IMR-90 (cell line): ENCODE measurements around the gene HERC3. TPM values are rescaled to one million over a fixed set of nuclear protein-coding genes. Genes with fewer than 3 reads are reported as not detected.

ENCODE experiments used
- ATAC-seq: fragments of 200-7000 bp; cut with Tn5 transposase; 2 replicates; pipeline ENCODE4 v1.9.1; 2020; ENCODE audit warnings: low read depth, mild to moderate bottlenecking, moderate library complexity
- BruUV-seq: library from RNA; stranded (reverse); fragments of 400-500 nt; replicated peaks from 2 replicates; lab custom pipeline; 2021; lab: Mats Ljungman, UMichigan
- CTCF ChIA-PET: fragments of 300-600 bp; formaldehyde crosslinking; extraction: SDS; loops from one replicate; lab custom pipeline; 2021; ENCODE audit warnings: antibody characterized with exemption; lab: Yijun Ruan, JAX
- POLR2A ChIA-PET: fragments of 300-600 bp; sonication (Branson Sonifier 250); formaldehyde crosslinking; loops from one replicate; lab custom pipeline; 2022; ENCODE audit warnings: antibody characterized with exemption; ENCODE audit not compliant: unreplicated experiment; lab: Charles Lee
- DNase-seq: peaks from one replicate; pipeline ENCODE4 v3.0.0; 2013
- H2AFZ ChIP-seq: replicated peaks from 2 replicates; pipeline ENCODE3; 2013; ENCODE audit warnings: low read length, mild to moderate bottlenecking; ENCODE audit not compliant: poor library complexity
- H2AK5ac ChIP-seq: 2 replicates; pipeline ENCODE4 v1.6.1; 2013; ENCODE audit warnings: low read depth, low read length, inconsistent platforms
- H2AK9ac ChIP-seq: replicated peaks from 2 replicates; pipeline ENCODE3; 2013; ENCODE audit warnings: mild to moderate bottlenecking, low read depth, low read length, moderate library complexity; ENCODE audit not compliant: poor library complexity
- H2BK120ac ChIP-seq: 2 replicates; pipeline ENCODE4 v1.6.1; 2013; ENCODE audit warnings: low read depth, low read length, inconsistent platforms
- H2BK15ac ChIP-seq: 3 replicates; pipeline ENCODE4 v1.6.1; 2013; ENCODE audit warnings: low read depth, low read length, inconsistent platforms
- H2BK20ac ChIP-seq: 2 replicates; pipeline ENCODE4 v1.6.1; 2013; ENCODE audit warnings: low read depth, mild to moderate bottlenecking, inconsistent platforms, low read length, moderate library complexity
- H2BK5ac ChIP-seq: 2 replicates; pipeline ENCODE4 v1.6.1; 2013; ENCODE audit warnings: mild to moderate bottlenecking, low read depth, low read length, inconsistent platforms; ENCODE audit not compliant: poor library complexity, severe bottlenecking
- H3K14ac ChIP-seq: replicated peaks from 2 replicates; pipeline ENCODE4 v1.6.1; 2013; ENCODE audit warnings: low read depth, low read length, inconsistent platforms
- H3K18ac ChIP-seq: 2 replicates; pipeline ENCODE4 v1.6.1; 2013; ENCODE audit warnings: low read depth, low read length, control low read depth
- H3K23ac ChIP-seq: 2 replicates; pipeline ENCODE4 v1.6.1; 2013; ENCODE audit warnings: low read depth, low read length, inconsistent platforms
- H3K27ac ChIP-seq: 2 replicates; pipeline ENCODE4 v1.5.1; 2013; ENCODE audit warnings: mild to moderate bottlenecking, control low read depth, low read length; ENCODE audit not compliant: insufficient read depth
- H3K27me3 ChIP-seq: 2 replicates; pipeline ENCODE4 v1.6.1; 2013; ENCODE audit warnings: low read length; ENCODE audit not compliant: control insufficient read depth, insufficient read depth
- H3K36me3 ChIP-seq: 2 replicates; pipeline ENCODE4 v1.6.1; 2013; ENCODE audit warnings: low read length, mixed read lengths; ENCODE audit not compliant: control insufficient read depth, insufficient read depth
- H3K4ac ChIP-seq: 2 replicates; pipeline ENCODE4 v1.6.1; 2013; ENCODE audit warnings: low read depth, low read length, inconsistent platforms
- H3K4me1 ChIP-seq: 2 replicates; pipeline ENCODE4 v1.6.1; 2013; ENCODE audit warnings: low read length, mixed read lengths; ENCODE audit not compliant: control insufficient read depth, insufficient read depth
- H3K4me2 ChIP-seq: 2 replicates; pipeline ENCODE4 v1.6.1; 2013; ENCODE audit warnings: low read depth, mild to moderate bottlenecking, control low read depth, low read length, moderate library complexity
- H3K4me3 ChIP-seq: 2 replicates; pipeline ENCODE4 v1.5.1; 2013; ENCODE audit warnings: low read depth, mild to moderate bottlenecking, control low read depth, low read length, moderate library complexity; ENCODE audit not compliant: insufficient read depth
- H3K56ac ChIP-seq: 2 replicates; pipeline ENCODE4 v1.6.1; 2013; ENCODE audit warnings: low read length, inconsistent platforms; ENCODE audit not compliant: insufficient read depth; ENCODE audit errors: extremely low read depth
- H3K79me1 ChIP-seq, 2 experiments: 2 replicates each; pipeline ENCODE4 v1.6.1; 2013; ENCODE audit warnings: low read length in 2 of 2, inconsistent platforms in 1 of 2, low read depth in 1 of 2
- H3K9ac ChIP-seq: 2 replicates; pipeline ENCODE4 v1.6.1; 2013; ENCODE audit warnings: low read depth, low read length, control low read depth
- H3K9me1 ChIP-seq: 2 replicates; pipeline ENCODE4 v1.6.1; 2013; ENCODE audit warnings: low read length, inconsistent platforms; ENCODE audit not compliant: insufficient read depth
- H3K9me3 ChIP-seq: 2 replicates; pipeline ENCODE4 v1.6.1; 2013; ENCODE audit warnings: low read length; ENCODE audit not compliant: control insufficient read depth, insufficient read depth
- H4K20me1 ChIP-seq: 2 replicates; pipeline ENCODE4 v1.6.1; 2013; ENCODE audit warnings: low read length, inconsistent platforms; ENCODE audit not compliant: insufficient read depth
- H4K5ac ChIP-seq: 2 replicates; pipeline ENCODE4 v1.6.1; 2013; ENCODE audit warnings: mild to moderate bottlenecking, low read depth, low read length, control low read depth
- H4K8ac ChIP-seq, 2 experiments: 2 replicates each; pipeline ENCODE4 v1.6.1; 2013; ENCODE audit warnings: low read depth in 2 of 2, low read length in 2 of 2, control low read depth in 1 of 2, inconsistent platforms in 1 of 2
- H4K91ac ChIP-seq: 2 replicates; pipeline ENCODE4 v1.6.1; 2013; ENCODE audit warnings: low read depth, low read length, inconsistent platforms; ENCODE audit not compliant: insufficient read depth
- BHLHE40 ChIP-seq: fragments of 150-350 bp; IDR thresholded peaks from 2 replicates; pipeline ENCODE4 v1.6.1; 2016; ENCODE audit warnings: mild to moderate bottlenecking, low read depth, low read length
- CEBPB ChIP-seq: IDR thresholded peaks from 2 replicates; pipeline ENCODE4 v1.6.1; 2012; ENCODE audit warnings: low read depth, low read length, improper control_type of control experiment
- CHD1 ChIP-seq: IDR thresholded peaks from 2 replicates; pipeline ENCODE4 v1.6.1; 2012; ENCODE audit warnings: low read depth, low read length, improper control_type of control experiment
- CTCF ChIP-seq: conservative IDR thresholded peaks from 2 replicates; pipeline ENCODE4 v1.5.1; 2012; ENCODE audit warnings: mild to moderate bottlenecking, low read depth, low read length, improper control_type of control experiment
- FOS ChIP-seq: fragments of 150-350 bp; IDR thresholded peaks from 2 replicates; pipeline ENCODE4 v1.6.1; 2016; ENCODE audit warnings: low read depth, low read length
- MAFK ChIP-seq: IDR thresholded peaks from 2 replicates; pipeline ENCODE4 v1.6.1; 2012; ENCODE audit warnings: low read depth, low read length, improper control_type of control experiment
- MAZ ChIP-seq: IDR thresholded peaks from 2 replicates; pipeline ENCODE4 v1.6.1; 2012; ENCODE audit warnings: low read depth, mild to moderate bottlenecking, low read length, improper control_type of control experiment, moderate library complexity, borderline replicate concordance
- MXI1 ChIP-seq: IDR thresholded peaks from 2 replicates; pipeline ENCODE4 v1.6.1; 2012; ENCODE audit warnings: low read depth, mild to moderate bottlenecking, low read length, moderate library complexity, borderline replicate concordance
- NFE2L2 ChIP-seq: fragments of 150-350 bp; IDR thresholded peaks from 2 replicates; pipeline ENCODE4 v1.6.1; 2016; ENCODE audit warnings: low read depth, mild to moderate bottlenecking, low read length
- POLR2A ChIP-seq: IDR thresholded peaks from 2 replicates; pipeline ENCODE4 v1.6.1; 2012; ENCODE audit warnings: mild to moderate bottlenecking, low read depth, low read length
- RAD21 ChIP-seq: IDR thresholded peaks from 2 replicates; pipeline ENCODE4 v1.6.1; 2012; ENCODE audit warnings: low read length, improper control_type of control experiment
- RCOR1 ChIP-seq: IDR thresholded peaks from 2 replicates; pipeline ENCODE4 v1.6.1; 2012; ENCODE audit warnings: mild to moderate bottlenecking, low read length, improper control_type of control experiment; ENCODE audit not compliant: insufficient replicate concordance
- RFX5 ChIP-seq: IDR thresholded peaks from 2 replicates; pipeline ENCODE4 v1.8.0; 2012; ENCODE audit warnings: low read depth, mild to moderate bottlenecking, low read length, moderate library complexity
- SMC3 ChIP-seq: fragments of 150-350 bp; IDR thresholded peaks from 2 replicates; pipeline ENCODE4 v1.6.1; 2016; ENCODE audit warnings: low read depth, mild to moderate bottlenecking, antibody characterized with exemption, low read length, moderate library complexity
- USF2 ChIP-seq: fragments of 150-350 bp; IDR thresholded peaks from 2 replicates; pipeline ENCODE4 v1.6.1; 2017; ENCODE audit warnings: mild to moderate bottlenecking, antibody characterized with exemption, low read length, low read depth
- WGBS, 2 experiments: methylation state at CpG; one replicate each; pipeline versions ENCODE4 v1.1.5 to v1.1.7; 2013; ENCODE audit warnings: missing lambda C conversion rate in 2 of 2; ENCODE audit not compliant: insufficient read length in 1 of 2; ENCODE audit errors: extremely low coverage in 2 of 2; 5-methylcytosine and 5-hydroxymethylcytosine counted together
- dilution Hi-C: fragments of 300-500 bp; cut with HindIII; formaldehyde crosslinking; loops from one replicate; pipeline ENCODE4 v1.14.3; 2018; ENCODE audit warnings: low sequenced_read_pairs; ENCODE audit not compliant: unreplicated experiment
- in situ Hi-C: fragments of 300-500 bp; cut with MboI; formaldehyde crosslinking; loops from 3 replicates; pipeline ENCODE4 v1.14.3; 2019; ENCODE audit warnings: low sequenced_read_pairs, inconsistent platforms, mixed read lengths
- intact Hi-C: fragments of 100-400 bp; cut with micrococcal nuclease; formaldehyde crosslinking; loops from 2 replicates; pipeline ENCODE4 v1.10.0; 2022
- polyA plus RNA-seq, 3 experiments: library from polyadenylated mRNA; depleted of rRNA; stranded (reverse); fragments of >200 nt; gene quantifications; 2 replicates each; pipeline ENCODE4 v1.2.3, GENCODE V29; 2012; ENCODE audit warnings: low replicate concordance in 1 of 3
- total RNA-seq: library from RNA; depleted of rRNA; stranded (reverse); fragments of >200 nt; gene quantifications from 2 replicates; pipeline ENCODE4 v1.2.3, GENCODE V29; 2012
- TF ChIP-seq, protein P1 (sequence below): fragments of 150-350 bp; IDR thresholded peaks from 2 replicates; pipeline ENCODE4 v1.6.1; 2016; ENCODE audit warnings: low read depth, mild to moderate bottlenecking, low read length, moderate library complexity, borderline replicate concordance

Gene HERC3
- total and polyA plus RNA-seq, 2 of the 4 experiments (the other 2 are of a cell fraction) = 8.9 to 9.5 TPM

GRCh38 chr4:88725143-88725542, 132.9 kb downstream of the HERC3 start:
- ChIA-PET CTCF (interaction anchor here (0.7 kb wide), 1 partner anchor 297 kb away, joined by 3 read pairs; no protein-coding TSS in a partner anchor), POLR2A (interaction anchor here (0.6 to 0.7 kb wide), 2 partner anchors 20 to 98 kb away, joined by 3 to 6 read pairs; no protein-coding TSS in a partner anchor)
- no peaks in the 10 kb centered on the region for H3K79me1 ChIP-seq
- H4K8ac ChIP-seq = no peak overlapping the region; a peak in 1 of 4 replicates
- no peak overlapping the region for H4K91ac ChIP-seq
- intact Hi-C loops (no loop called here), in situ Hi-C loops (no loop called here), dilution Hi-C loops (no loop called here)
- no peak overlapping the region for H4K5ac ChIP-seq
- H2BK5ac ChIP-seq = no peak overlapping the region
- no peaks in the 10 kb centered on the region for H3K9me3 ChIP-seq
- no peaks in the 10 kb centered on the region for H3K4me1 ChIP-seq
- no CpG with 5 or more reads among the region's 4 CpGs for WGBS, 2 experiments
- H2AK9ac ChIP-seq = no peak overlapping the region
- H3K14ac ChIP-seq = no peak overlapping the region; the same call in 1 of the 2 replicates
- H4K20me1 ChIP-seq = no peaks in the 10 kb centered on the region
- no peak overlapping the region for H2AK5ac ChIP-seq
- no peak overlapping the region for H2BK15ac ChIP-seq
- peaks cover 5% of the 10 kb centered on the region; the same call in 1 of the 2 replicates for H3K9me1 ChIP-seq
- no peak overlapping the region for H3K23ac ChIP-seq
- peaks cover 40% of the 10 kb centered on the region for H3K36me3 ChIP-seq
- H3K4me3 ChIP-seq = no peak overlapping the region
- no peak overlapping the region for H3K56ac ChIP-seq
- no peak overlapping the region for H2BK20ac ChIP-seq
- H2BK120ac ChIP-seq = no peak overlapping the region
- no peak overlapping the region for H2AFZ ChIP-seq
- BruUV-seq = no TSS peak
- no peak overlapping the region for H3K4ac ChIP-seq
- H3K4me2 ChIP-seq = no peak overlapping the region
- TF ChIP-seq USF2 (no peak), RCOR1 (no peak), RFX5 (no peak), FOS (no peak), SMC3 (no peak), POLR2A (no peak), CTCF (no peak), CEBPB (no peak), CHD1 (no peak), MXI1 (no peak), BHLHE40 (no peak), MAZ (no peak), NFE2L2 (no peak), RAD21 (no peak), MAFK (no peak)
- TF ChIP-seq, protein P1, sequence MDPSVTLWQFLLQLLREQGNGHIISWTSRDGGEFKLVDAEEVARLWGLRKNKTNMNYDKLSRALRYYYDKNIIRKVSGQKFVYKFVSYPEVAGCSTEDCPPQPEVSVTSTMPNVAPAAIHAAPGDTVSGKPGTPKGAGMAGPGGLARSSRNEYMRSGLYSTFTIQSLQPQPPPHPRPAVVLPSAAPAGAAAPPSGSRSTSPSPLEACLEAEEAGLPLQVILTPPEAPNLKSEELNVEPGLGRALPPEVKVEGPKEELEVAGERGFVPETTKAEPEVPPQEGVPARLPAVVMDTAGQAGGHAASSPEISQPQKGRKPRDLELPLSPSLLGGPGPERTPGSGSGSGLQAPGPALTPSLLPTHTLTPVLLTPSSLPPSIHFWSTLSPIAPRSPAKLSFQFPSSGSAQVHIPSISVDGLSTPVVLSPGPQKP = no peak
- H3K18ac ChIP-seq = no peak overlapping the region
- no peak overlapping the region for H3K9ac ChIP-seq
- H3K27me3 ChIP-seq = no peaks in the 10 kb centered on the region
- H3K27ac ChIP-seq = no peak overlapping the region
- ATAC-seq (no peak), DNase-seq (no peak)
